ENCODE measurements around the gene SNX3. TPM values are rescaled to one million over a fixed set of nuclear protein-coding genes. Genes with fewer than 3 reads are reported as not detected.

The SNX3 gene
- total RNA-seq, 2 experiments from 2014 or later: 62.5 to 68.4 TPM

- Mint-ChIP-seq H3K4me1 (ENCODE audit: low read depth) (peaks cover 44% of the 10 kb centered on the region), H3K27ac (no peak overlapping the region), H3K27me3 (no peaks in the 10 kb centered on the region), H3K36me3 (ENCODE audit: low read depth) (peaks cover 52% of the 10 kb centered on the region), H3K9me3 (peaks cover 8% of the 10 kb centered on the region), H3K4me3 (no peak overlapping the region)
- ChIA-PET CTCF (no interaction called here), POLR2A (interaction anchor here (0.8 kb wide), 1 partner anchor 15 kb away, joined by 3 read pairs; no protein-coding TSS in a partner anchor)
- ATAC-seq (no peak), DNase-seq (no peak)
- intact Hi-C loops (cut with micrococcal nuclease): no loop called here
- no peak for TF ChIP-seq CTCF (IDR thresholded peaks at IDR 0.05)
These were observed 17.0 kb downstream of the SNX3 start for GRCh38 chr6:108243836-108244235.

- ChIA-PET CTCF (interaction anchor here (1.0 kb wide), 1 partner anchor 10 kb away, joined by 3 read pairs; no protein-coding TSS in a partner anchor), POLR2A (interaction anchor here (0.6 kb wide), 1 partner anchor 10 kb away, joined by 4 read pairs; no protein-coding TSS in a partner anchor)
- ATAC-seq (no peak), DNase-seq (no peak)
- Mint-ChIP-seq H3K9me3 (peaks cover 8% of the 10 kb centered on the region), H3K4me1 (ENCODE audit: low read depth) (peaks cover 36% of the 10 kb centered on the region), H3K36me3 (ENCODE audit: low read depth) (peaks cover 56% of the 10 kb centered on the region), H3K27me3 (no peaks in the 10 kb centered on the region), H3K27ac (no peak overlapping the region), H3K4me3 (no peak overlapping the region)
- no peak for TF ChIP-seq CTCF (IDR thresholded peaks at IDR 0.05)
- intact Hi-C loops (cut with micrococcal nuclease): no loop called here
These were observed 18.1 kb downstream of the SNX3 start for GRCh38 chr6:108242721-108243120.

- Mint-ChIP-seq H3K27me3 (no peaks in the 10 kb centered on the region), H3K9me3 (peaks cover 8% of the 10 kb centered on the region), H3K36me3 (ENCODE audit: low read depth) (peaks cover 53% of the 10 kb centered on the region), H3K27ac (no peak overlapping the region), H3K4me1 (ENCODE audit: low read depth) (peaks cover 36% of the 10 kb centered on the region), H3K4me3 (no peak overlapping the region)
- no peak for TF ChIP-seq CTCF (IDR thresholded peaks at IDR 0.05)
- POLR2A ChIA-PET: no interaction called here
- ATAC-seq: no peak
- intact Hi-C loops (cut with micrococcal nuclease): no loop called here
- DNase-seq: no peak
- CTCF ChIA-PET: interaction anchor here (0.8 to 1.0 kb wide), 2 partner anchors 9 to 10 kb away, joined by 3 read pairs; no protein-coding TSS in a partner anchor
These were observed 18.6 kb downstream of the SNX3 start for GRCh38 chr6:108242259-108242658.

GRCh38 chr6:108238322-108238721, 22.5 kb downstream of the SNX3 start:
- Mint-ChIP-seq H3K9me3 (peaks cover 5% of the 10 kb centered on the region), H3K27ac (peak overlapping the region; percentile 28), H3K4me3 (no peak overlapping the region), H3K36me3 (ENCODE audit: low read depth) (peaks cover 43% of the 10 kb centered on the region), H3K4me1 (ENCODE audit: low read depth) (peaks cover 27% of the 10 kb centered on the region), H3K27me3 (no peaks in the 10 kb centered on the region)
- CTCF ChIA-PET: interaction anchor here (1.0 to 2.8 kb wide), 2 partner anchors 11 to 13 kb away, joined by 3 to 8 read pairs; no protein-coding TSS in a partner anchor
- intact Hi-C loops (cut with micrococcal nuclease): no loop called here
- no peak for TF ChIP-seq CTCF (IDR thresholded peaks at IDR 0.05)
- POLR2A ChIA-PET: no interaction called here
- no peak for ATAC-seq
- no peak for DNase-seq

GRCh38 chr6:108236791-108237190, 24.0 kb downstream of the SNX3 start:
- no peak overlapping the region for H3K4me3 Mint-ChIP-seq
- POLR2A ChIA-PET: no interaction called here

More at GRCh38 chr6:108236791-108237190, 24.0 kb downstream of the SNX3 start:
- ATAC-seq (no peak), DNase-seq (no peak)
- peaks cover 32% of the 10 kb centered on the region for H3K36me3 Mint-ChIP-seq (ENCODE audit: low read depth)
- H3K9me3 Mint-ChIP-seq: no peaks in the 10 kb centered on the region
- H3K4me1 Mint-ChIP-seq (ENCODE audit: low read depth): peaks cover 19% of the 10 kb centered on the region
- no peak overlapping the region for H3K27ac Mint-ChIP-seq
- no peaks in the 10 kb centered on the region for H3K27me3 Mint-ChIP-seq
- CTCF ChIA-PET: interaction anchor here (0.8 to 1.2 kb wide), 2 partner anchors 195 to 255 kb away, joined by 3 to 4 read pairs; no protein-coding TSS in a partner anchor
- TF ChIP-seq CTCF (IDR thresholded peaks at IDR 0.05): no peak
- intact Hi-C loops (cut with micrococcal nuclease): no loop called here

Data from activated CD8-positive, alpha-beta T cell treated with anti-CD3 and anti-CD28 coated beads for 36 hours (primary cell).